Measurements from ENCODE around the gene SPOUT1. TPM values are rescaled to one million over a fixed set of nuclear protein-coding genes. Genes with fewer than 3 reads are reported as not detected.
A peak's percentile ranks its signal among the peaks of the same experiment; 100 is the strongest.
"Not testable (repeated sequence)": the region's sequence is repeated elsewhere in the genome, so short reads cannot be mapped to it uniquely, and the experiment has no call there.

SPOUT1 gene
- 10 to 100 TPM; 32.3 to 33.3 TPM for total RNA-seq
- long read RNA-seq, full-length matches to known transcripts = 50 of 80 reads
- long read RNA-seq, partial matches to known transcripts = 3 of 80 reads
- long read RNA-seq, other reads (novel, unspliced or antisense) = 27 of 80 reads

GRCh38 chr9:128829477-128830251, at the start of gene SPOUT1:
Gene SPOUT1 (minus strand): TSS chr9:128829794. CDS start chr9:128829780, 14 bp downstream.
- DNase-seq (peak; percentile 93 to 95), ATAC-seq (peak; percentile 99)
- intact Hi-C loops (cut with DNase I, micrococcal nuclease) = no loop called here

- ATAC-seq = no peak
- intact Hi-C loops (cut with DNase I, micrococcal nuclease) = no loop called here
- DNase-seq = no peak
Measured at GRCh38 chr9:128877852-128878251, 48.3 kb upstream of the SPOUT1 start.

GRCh38 chr9:128870941-128871265, 41.3 kb upstream of the SPOUT1 start:
- ATAC-seq; DNase-seq; intact Hi-C loops (cut with DNase I, micrococcal nuclease): not testable (repeated sequence)

GRCh38 chr9:128870128-128870940, 40.7 kb upstream of the SPOUT1 start:
- intact Hi-C loops (cut with DNase I, micrococcal nuclease) = no loop called here
- no peak for ATAC-seq
- DNase-seq = no peak

GRCh38 chr9:128863647-128864046, 34.1 kb upstream of the SPOUT1 start:
- peak; percentile 44 to 82 for DNase-seq
- intact Hi-C loops (cut with DNase I, micrococcal nuclease) = loop anchor here (2.0 to 10.0 kb wide), 2 partner anchors 61 to 65 kb away; partner anchors contain the start of gene PHYHD1 (in 1 of the 2)
- peak; percentile 75 for ATAC-seq

- intact Hi-C loops (cut with DNase I, micrococcal nuclease) = loop anchor here (2.0 to 10.0 kb wide), 2 partner anchors 62 to 66 kb away; partner anchors contain the start of gene PHYHD1 (in 1 of the 2)
- DNase-seq = peak; percentile 46 to 60
- peak; percentile 80 for ATAC-seq
Measured at GRCh38 chr9:128862401-128862851, 32.8 kb upstream of the SPOUT1 start.

- ATAC-seq (no peak), DNase-seq (no peak)
- intact Hi-C loops (cut with DNase I, micrococcal nuclease) = loop anchor here in 1 of 2 donors (10.0 kb wide), 1 partner anchor 63 kb away; the partner anchor contains the start of gene PHYHD1
Measured at GRCh38 chr9:128861501-128861900, 31.9 kb upstream of the SPOUT1 start.

- ATAC-seq (no peak), DNase-seq (no peak)
- intact Hi-C loops (cut with DNase I, micrococcal nuclease) = loop anchor here in 1 of 2 donors (10.0 kb wide), 1 partner anchor 64 kb away; the partner anchor contains the start of gene PHYHD1
Measured at GRCh38 chr9:128860937-128861336, 31.3 kb upstream of the SPOUT1 start.

GRCh38 chr9:128858476-128858875, 28.9 kb upstream of the SPOUT1 start:
- intact Hi-C loops (cut with DNase I, micrococcal nuclease); DNase-seq: not testable (repeated sequence)

GRCh38 chr9:128854454-128854853, 24.9 kb upstream of the SPOUT1 start:
- ATAC-seq; intact Hi-C loops (cut with DNase I, micrococcal nuclease); DNase-seq: not testable (repeated sequence)

More at GRCh38 chr9:128858476-128858875, 28.9 kb upstream of the SPOUT1 start:
- not testable (repeated sequence) for ATAC-seq

GRCh38 chr9:128852646-128853045, 23.1 kb upstream of the SPOUT1 start:
- DNase-seq; intact Hi-C loops (cut with DNase I, micrococcal nuclease); ATAC-seq: not testable (repeated sequence)

- peak; percentile 59 for ATAC-seq
- peak in 1 of 2 donors; percentile 16 for DNase-seq
- intact Hi-C loops (cut with DNase I, micrococcal nuclease) = not testable (repeated sequence)
Measured at GRCh38 chr9:128851779-128852600, 22.4 kb upstream of the SPOUT1 start.

GRCh38 chr9:128851024-128851423, 21.4 kb upstream of the SPOUT1 start:
- ATAC-seq; intact Hi-C loops (cut with DNase I, micrococcal nuclease); DNase-seq: not testable (repeated sequence)

- intact Hi-C loops (cut with DNase I, micrococcal nuclease) = no loop called here
- no peak for ATAC-seq
- DNase-seq = no peak
Measured at GRCh38 chr9:128847803-128848202, 18.2 kb upstream of the SPOUT1 start.

- intact Hi-C loops (cut with DNase I, micrococcal nuclease) = no loop called here
- ATAC-seq (no peak), DNase-seq (no peak)
Measured at GRCh38 chr9:128846680-128847030, 17.1 kb upstream of the SPOUT1 start.

GRCh38 chr9:128845186-128845931, 15.8 kb upstream of the SPOUT1 start:
- intact Hi-C loops (cut with DNase I, micrococcal nuclease) = no loop called here
- DNase-seq (no peak), ATAC-seq (no peak)

GRCh38 chr9:128843171-128843570, 13.6 kb upstream of the SPOUT1 start:
- ATAC-seq; intact Hi-C loops (cut with DNase I, micrococcal nuclease); DNase-seq: not testable (repeated sequence)
